WTC11 (cell line): ENCODE results near the gene STAT1.

ENCODE experiments used
- CTCF ChIP-seq: fragments of 200-600 bp; IDR thresholded peaks from 2 replicates; pipeline ENCODE4 v1.8.0; 2022; ENCODE audit warnings: antibody characterized with exemption
- ELF4 ChIP-seq: sonication (generic); formaldehyde crosslinking; IDR thresholded peaks from 2 replicates; pipeline ENCODE4 v1.8.1; 2022; ENCODE audit warnings: low read depth, mild to moderate bottlenecking, moderate library complexity, missing genetic modification reagents
- PRDM15 ChIP-seq: sonication (generic); formaldehyde crosslinking; IDR thresholded peaks from 2 replicates; pipeline ENCODE4 v1.8.0; 2022; ENCODE audit warnings: missing genetic modification reagents
- SOX15 ChIP-seq: fragments of 250-450 bp; sonication (Bioruptor Pico); IDR thresholded peaks from 2 replicates; pipeline ENCODE4 v1.9.0; 2021; ENCODE audit warnings: mild to moderate bottlenecking

- TF ChIP-seq PRDM15 (CRISPR knock-in tag) (no peak), CTCF (no peak), ELF4 (CRISPR knock-in tag) (no peak), SOX15 (CRISPR knock-in tag) (no peak)
Observed at GRCh38 chr2:190970160-190970559, 43.8 kb downstream of the STAT1 start.
